Left lung (tissue), 10 donors: Measurements from ENCODE around the gene USP53. TPM values are rescaled to one million over a fixed set of nuclear protein-coding genes. Genes with fewer than 3 reads are reported as not detected.

ENCODE experiments used
- ATAC-seq: fragments of 200-7000 bp; cut with Tn5 transposase; one replicate; pipeline ENCODE4 v1.9.1; 2020; ENCODE audit warnings: moderate library complexity
- DNase-seq, 4 donors: peaks; one replicate each; pipeline ENCODE4 v3.0.0-alpha.2; 2013 to 2020
- H3K27ac ChIP-seq, 2 donors: fragments of 200-600 bp; sonication (generic) in 1 of 2; one replicate each; pipeline versions ENCODE4 v1.5.0 to v1.8.0; 2020 to 2021
- H3K27me3 ChIP-seq, 2 donors: fragments of 200-600 bp; sonication (generic) in 1 of 2; one replicate each; pipeline versions ENCODE4 v1.5.0 to v1.8.0; 2020 to 2021
- H3K36me3 ChIP-seq, 2 donors: fragments of 200-600 bp; sonication (generic) in 1 of 2; one replicate each; pipeline versions ENCODE4 v1.5.0 to v1.8.0; 2020 to 2021
- H3K4me1 ChIP-seq, 2 donors: fragments of 200-600 bp; one replicate each; pipeline ENCODE4 v1.8.0; 2021
- H3K4me3 ChIP-seq, 2 donors: fragments of 200-600 bp; sonication (generic) in 1 of 2; one replicate each; pipeline versions ENCODE4 v1.5.0 to v1.8.0; 2020 to 2021; ENCODE audit warnings: mild to moderate bottlenecking in 1 of 2
- H3K9me3 ChIP-seq, 2 donors: fragments of 200-600 bp; sonication (generic) in 1 of 2; one replicate each; pipeline versions ENCODE4 v1.5.0 to v1.8.0; 2020 to 2021
- intact Hi-C, 2 donors: fragments of 100-400 bp; cut with DNase I; formaldehyde crosslinking; loops; one replicate each; pipeline versions ENCODE4 v1.11.2 to v1.14.2; 2022
- polyA plus RNA-seq, 6 donors: library from polyadenylated mRNA; unstranded; fragments of 120-200 nt; gene quantifications; one replicate each; pipeline ENCODE4 v1.2.1, GENCODE V29; 2013; ENCODE audit not compliant: insufficient read length in 6 of 6
- total RNA-seq, 2 donors: library from RNA; stranded (reverse); fragmentation: NEBNext Ultra II Directional; extraction: Animal tissue kit (Norgen Biotek cat#: 25700); gene quantifications; one replicate each; pipeline ENCODE4 v1.2.1, GENCODE V29; 2021
- TF ChIP-seq, protein P1 (sequence below), 2 donors: fragments of 200-600 bp; sonication (generic) in 1 of 2; IDR thresholded peaks; one replicate each; pipeline versions ENCODE4 v1.5.0 to v1.8.0; 2021; ENCODE audit warnings: antibody characterized with exemption in 2 of 2
- donor health status: DM: no; HTN: yes; CAD: no.
- donor health status: DM: no; HTN: no; CAD: no.

Gene USP53
- total and polyA plus RNA-seq, 8 donors, result 25.4 to 51.5 (median 30.6) TPM

DNA sequence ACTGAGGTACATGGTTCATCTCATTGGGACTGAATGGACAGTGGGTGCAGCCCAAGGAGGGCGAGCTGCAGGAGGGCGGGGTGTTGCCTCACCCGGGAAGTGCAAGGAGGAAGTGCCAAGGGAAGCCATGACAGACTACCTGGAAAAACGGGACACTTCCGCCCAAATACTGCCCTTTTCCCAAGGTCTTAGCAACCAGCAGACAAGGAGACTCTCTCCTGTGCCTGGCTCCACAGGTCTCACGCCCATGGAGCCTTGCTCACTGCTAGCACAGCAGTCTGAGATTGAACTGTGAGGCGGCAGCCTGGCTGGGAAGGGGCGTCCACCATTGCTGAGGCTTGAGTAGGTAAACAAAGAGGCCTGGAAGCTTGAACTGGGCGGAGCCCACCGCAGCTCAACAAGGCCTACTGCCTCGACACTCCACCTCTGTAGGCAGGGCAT lies 14.7 kb upstream of the USP53 start:
- no peaks in the 10 kb centered on the region for H3K9me3 ChIP-seq
- TF ChIP-seq, protein P1, sequence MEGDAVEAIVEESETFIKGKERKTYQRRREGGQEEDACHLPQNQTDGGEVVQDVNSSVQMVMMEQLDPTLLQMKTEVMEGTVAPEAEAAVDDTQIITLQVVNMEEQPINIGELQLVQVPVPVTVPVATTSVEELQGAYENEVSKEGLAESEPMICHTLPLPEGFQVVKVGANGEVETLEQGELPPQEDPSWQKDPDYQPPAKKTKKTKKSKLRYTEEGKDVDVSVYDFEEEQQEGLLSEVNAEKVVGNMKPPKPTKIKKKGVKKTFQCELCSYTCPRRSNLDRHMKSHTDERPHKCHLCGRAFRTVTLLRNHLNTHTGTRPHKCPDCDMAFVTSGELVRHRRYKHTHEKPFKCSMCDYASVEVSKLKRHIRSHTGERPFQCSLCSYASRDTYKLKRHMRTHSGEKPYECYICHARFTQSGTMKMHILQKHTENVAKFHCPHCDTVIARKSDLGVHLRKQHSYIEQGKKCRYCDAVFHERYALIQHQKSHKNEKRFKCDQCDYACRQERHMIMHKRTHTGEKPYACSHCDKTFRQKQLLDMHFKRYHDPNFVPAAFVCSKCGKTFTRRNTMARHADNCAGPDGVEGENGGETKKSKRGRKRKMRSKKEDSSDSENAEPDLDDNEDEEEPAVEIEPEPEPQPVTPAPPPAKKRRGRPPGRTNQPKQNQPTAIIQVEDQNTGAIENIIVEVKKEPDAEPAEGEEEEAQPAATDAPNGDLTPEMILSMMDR (IDR thresholded peaks at IDR 0.05), result no peak
- no peak overlapping the region for H3K4me3 ChIP-seq
- DNase-seq (no peak), ATAC-seq (no peak)
- no peaks in the 10 kb centered on the region for H3K27me3 ChIP-seq
- no peak overlapping the region for H3K27ac ChIP-seq
- no peaks in the 10 kb centered on the region for H3K36me3 ChIP-seq
- H3K4me1 ChIP-seq, result no peaks in the 10 kb centered on the region
- intact Hi-C loops, result no loop called here

DNA sequence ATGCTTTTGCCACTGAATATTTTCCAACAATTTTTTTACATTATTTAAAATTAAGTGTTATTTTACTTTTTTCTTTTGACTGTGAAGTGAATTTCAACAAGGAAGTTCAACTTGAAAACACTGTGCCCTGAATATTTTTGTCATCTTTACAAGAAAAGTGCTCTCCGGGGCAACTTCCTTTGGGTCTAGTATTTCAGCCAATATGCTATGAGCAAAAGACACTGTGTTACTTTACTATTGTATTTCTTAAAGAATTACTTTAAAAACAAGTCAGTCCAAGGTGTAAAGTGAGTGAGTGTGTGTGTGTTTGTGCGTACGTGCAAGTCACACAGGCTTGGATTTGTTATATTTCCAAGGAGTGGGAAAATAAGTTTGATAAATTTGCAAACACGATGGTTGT lies 7.6 kb upstream of the USP53 start:
- DNase-seq, result no peak
- intact Hi-C loops, result no loop called here
- H3K36me3 ChIP-seq, result no peaks in the 10 kb centered on the region

DNA sequence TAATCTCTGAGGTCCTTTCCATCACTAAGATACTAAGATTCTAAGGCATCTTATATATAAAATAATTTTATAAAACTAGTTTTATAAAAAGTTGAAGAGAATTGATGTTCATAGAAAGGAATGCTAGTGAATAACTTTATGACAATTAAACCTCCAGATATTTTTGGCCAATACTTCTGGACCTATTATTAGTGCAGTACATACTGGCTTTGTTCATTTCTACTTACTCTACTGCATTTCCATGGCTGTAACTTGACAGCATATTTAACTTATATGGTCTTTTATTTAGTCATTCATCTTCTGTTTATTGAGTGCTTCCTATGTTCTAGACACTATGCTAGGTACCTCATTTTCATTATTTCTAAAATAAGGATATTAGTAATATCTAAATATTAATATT lies 6.8 kb upstream of the USP53 start:
- DNase-seq, result no peak
- Histone ChIP-seq H3K27me3 (no peaks in the 10 kb centered on the region), H3K9me3 (no peaks in the 10 kb centered on the region), H3K4me1 (peaks cover 0 to 13% of the 10 kb centered on the region in 2 donors), H3K4me3 (no peak overlapping the region), H3K36me3 (no peaks in the 10 kb centered on the region), H3K27ac (peak overlapping the region; percentile 4 to 19)
- intact Hi-C loops, result no loop called here
- ATAC-seq, result no peak
- TF ChIP-seq, protein P1 (IDR thresholded peaks at IDR 0.05), result no peak

More for the DNA sequence above, 7.6 kb upstream of the USP53 start:
- Histone ChIP-seq H3K4me1 (peaks cover 0 to 9% of the 10 kb centered on the region in 2 donors), H3K27me3 (no peaks in the 10 kb centered on the region), H3K9me3 (no peaks in the 10 kb centered on the region), H3K27ac (peak overlapping the region; percentile 19 to 34), H3K4me3 (no peak overlapping the region)
- no peak for ATAC-seq
- TF ChIP-seq, protein P1 (IDR thresholded peaks at IDR 0.05), result no peak

DNA sequence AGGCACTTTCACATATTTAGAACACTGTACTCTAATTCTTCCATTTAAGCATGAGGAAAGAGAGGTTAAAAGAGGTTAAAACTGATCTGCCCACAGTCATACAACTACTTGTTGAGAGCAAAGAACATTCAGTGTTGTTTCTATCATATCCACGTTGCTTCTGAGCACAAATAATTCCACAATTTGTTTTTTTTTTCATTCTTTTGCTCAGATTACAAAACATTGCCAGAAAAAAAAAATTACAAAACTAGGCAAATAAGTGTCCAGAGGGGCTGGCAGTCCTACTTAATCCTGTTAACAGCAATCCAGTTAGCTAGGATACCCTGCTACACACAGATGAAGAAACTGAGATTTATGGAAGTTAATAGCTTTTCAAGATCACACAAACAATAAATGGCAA lies 6.3 kb upstream of the USP53 start:
- H3K36me3 ChIP-seq, result no peaks in the 10 kb centered on the region
- ATAC-seq (no peak), DNase-seq (no peak)
- TF ChIP-seq, protein P1 (IDR thresholded peaks at IDR 0.05), result no peak
- intact Hi-C loops, result no loop called here
- H3K9me3 ChIP-seq, result no peaks in the 10 kb centered on the region
- peak overlapping the region; percentile 4 to 19 for H3K27ac ChIP-seq
- H3K27me3 ChIP-seq, result no peaks in the 10 kb centered on the region
- H3K4me1 ChIP-seq, result peaks cover 0 to 18% of the 10 kb centered on the region in 2 donors
- no peak overlapping the region for H3K4me3 ChIP-seq

DNA sequence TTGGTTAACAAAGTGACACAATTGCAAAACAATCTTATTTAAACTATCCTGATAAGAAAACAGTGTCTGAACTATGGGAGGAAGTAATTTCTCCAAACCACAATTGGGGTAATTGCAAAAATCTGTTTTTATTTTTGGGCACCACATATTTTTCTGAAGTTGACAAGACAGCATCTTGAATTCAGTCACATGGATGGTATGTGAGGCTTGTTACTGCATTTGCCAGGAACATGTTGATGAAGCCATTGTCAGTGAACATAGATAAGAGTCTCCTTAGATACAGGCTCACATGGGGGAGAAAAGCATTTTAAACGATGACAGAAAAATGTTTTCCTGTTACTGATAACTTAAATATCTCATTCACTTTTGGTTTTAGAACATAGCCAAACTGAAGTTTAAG lies 5.5 kb upstream of the USP53 start:
- intact Hi-C loops, result no loop called here

More for the DNA sequence above, 5.5 kb upstream of the USP53 start:
- Histone ChIP-seq H3K4me1 (peaks cover 0 to 22% of the 10 kb centered on the region in 2 donors), H3K27ac (no peak overlapping the region), H3K27me3 (no peaks in the 10 kb centered on the region), H3K9me3 (no peaks in the 10 kb centered on the region), H3K36me3 (no peaks in the 10 kb centered on the region), H3K4me3 (no peak overlapping the region)
- peak in 1 of 4 donors; percentile 45 for DNase-seq
- ATAC-seq, result no peak
- TF ChIP-seq, protein P1 (IDR thresholded peaks at IDR 0.05), result no peak
